K562 (cell line): ENCODE results near the gene HSF4. TPM values are rescaled to one million over a fixed set of nuclear protein-coding genes. Genes with fewer than 3 reads are reported as not detected.

Experiments used
- ATAC-seq: fragments of 200-7000 bp; cut with Tn5 transposase; 3 replicates; pipeline ENCODE4 v1.9.1; 2020; ENCODE audit warnings: moderate library complexity
- BruUV-seq: library from RNA; stranded (reverse); fragments of 400-500 nt; replicated peaks from 2 replicates; lab custom pipeline; 2021; lab: Mats Ljungman, UMichigan
- CTCF ChIA-PET: fragments of 300-600 bp; formaldehyde crosslinking; extraction: SDS; loops from one replicate; lab custom pipeline; 2021; ENCODE audit warnings: low intra/inter-chr PET ratio; lab: Yijun Ruan, JAX
- POLR2A ChIA-PET: fragments of 300-600, 350-650 bp; sonication (Branson Sonifier 250); formaldehyde crosslinking; extraction: SDS; loops from one replicate; lab custom pipeline; 2021; ENCODE audit warnings: antibody characterized with exemption, inconsistent platforms; lab: Yijun Ruan, JAX
- DNase-seq, 4 experiments: peaks; one replicate each; pipeline versions ENCODE4 v3.0.0 to v3.0.0-alpha.2; 2011 to 2018; ENCODE audit warnings: low spot score in 3 of 4, mixed read lengths in 3 of 4; ENCODE audit errors: extremely low read depth in 1 of 4
- FAIRE-seq: peaks from 2 replicates; lab custom pipeline; 2011; peaks lifted over from hg19 to GRCh38; lab: Jason Lieb, UNC
- H2AFZ ChIP-seq: 2 replicates; pipeline ENCODE4 v1.6.0; 2011; ENCODE audit warnings: low read depth, low read length, control low read depth, inconsistent platforms
- H3K27ac ChIP-seq: fragments of 200-600 bp; 3 replicates; pipeline ENCODE4 v1.8.0; 2011; ENCODE audit warnings: low read depth, mild to moderate bottlenecking, control low read depth, inconsistent platforms, low read length, moderate library complexity, mixed read lengths; ENCODE audit errors: extremely low read depth
- H3K27me3 ChIP-seq, 2 experiments: fragments of 300-600 bp in 1 of 2; 2 replicates in 1 of 2; 3 replicates in 1 of 2; pipeline versions ENCODE4 v1.6.0 to v1.8.0; 2011; ENCODE audit warnings: inconsistent platforms in 2 of 2, low read length in 2 of 2, mild to moderate bottlenecking in 1 of 2, mixed read lengths in 1 of 2, moderate library complexity in 1 of 2; ENCODE audit not compliant: control insufficient read depth in 2 of 2, insufficient read depth in 2 of 2
- H3K36me3 ChIP-seq: fragments of 300-600 bp; 3 replicates; pipeline ENCODE4 v1.8.0; 2011; ENCODE audit warnings: mild to moderate bottlenecking, low read length, inconsistent platforms; ENCODE audit not compliant: control insufficient read depth, insufficient read depth
- H3K4me1 ChIP-seq, 2 experiments: fragments of 200-600 bp in 1 of 2; replicated peaks in 1 of 2; 2 replicates in 1 of 2; 3 replicates in 1 of 2; pipeline versions ENCODE4 v1.5.1 to v1.8.0; 2011; ENCODE audit warnings: inconsistent platforms in 2 of 2, low read length in 2 of 2, mild to moderate bottlenecking in 1 of 2, mixed read lengths in 1 of 2, moderate library complexity in 1 of 2; ENCODE audit not compliant: control insufficient read depth in 2 of 2, insufficient read depth in 2 of 2
- H3K4me2 ChIP-seq: 2 replicates; pipeline ENCODE4 v1.6.1; 2011; ENCODE audit warnings: low read length, control low read depth, inconsistent platforms, mixed read lengths; ENCODE audit not compliant: insufficient read depth
- H3K4me3 ChIP-seq: fragments of 200-600 bp; sonication (generic), shearing (Covaris generic); 2 replicates; pipeline ENCODE4 v1.5.1; 2016; ENCODE audit warnings: control low read depth, inconsistent platforms
- H3K79me2 ChIP-seq: fragments of 200-600 bp; 3 replicates; pipeline ENCODE4 v1.8.0; 2011; ENCODE audit warnings: low read length, inconsistent platforms; ENCODE audit not compliant: control insufficient read depth, insufficient read depth
- H3K9ac ChIP-seq, 2 experiments: 2 replicates each; pipeline versions ENCODE4 v1.6.0 to v1.6.1; 2011; ENCODE audit warnings: low read depth in 2 of 2, low read length in 2 of 2, control low read depth in 1 of 2, inconsistent platforms in 1 of 2, mild to moderate bottlenecking in 1 of 2, mixed read lengths in 1 of 2; ENCODE audit not compliant: insufficient read depth in 1 of 2
- H3K9me1 ChIP-seq: one replicate; pipeline ENCODE4 v1.6.0; 2011; ENCODE audit warnings: inconsistent platforms, mild to moderate bottlenecking, low read length, moderate library complexity; ENCODE audit not compliant: control insufficient read depth, insufficient read depth
- H3K9me3 ChIP-seq: replicated peaks from 2 replicates; pipeline ENCODE4 v1.5.1; 2011; ENCODE audit warnings: low read depth, low read length, inconsistent platforms; ENCODE audit not compliant: control insufficient read depth, insufficient read depth
- H4K20me1 ChIP-seq: replicated peaks from 2 replicates; pipeline ENCODE4 v1.6.1; 2011; ENCODE audit warnings: low read length, inconsistent platforms, mixed read lengths; ENCODE audit not compliant: control insufficient read depth, insufficient read depth
- MITF ChIP-seq: IDR thresholded peaks from 2 replicates; pipeline ENCODE4 v1.6.1; 2014; ENCODE audit warnings: antibody characterized with exemption
- WGBS: fragments of 100-300 bp; shearing (Covaris generic); methylation state at CpG from one replicate; pipeline ENCODE4 v1.1.6; 2016; ENCODE audit warnings: low coverage, mixed read lengths; ENCODE audit not compliant: insufficient coverage; ENCODE audit errors: missing lambda C conversion rate; 5-methylcytosine and 5-hydroxymethylcytosine counted together
- in situ Hi-C: fragments of 300-500 bp; cut with MboI; formaldehyde crosslinking; loops from 4 replicates; pipeline ENCODE4 v1.15.0; 2018; ENCODE audit warnings: inconsistent platforms, mixed read lengths
- intact Hi-C: fragments of 100-400 bp; cut with micrococcal nuclease; formaldehyde crosslinking; loops from 2 replicates; pipeline ENCODE4 v1.14.2; 2022
- polyA plus RNA-seq, 8 experiments: library from polyadenylated mRNA; depleted of rRNA in 4 of 8; stranded (reverse) in 5 of 8; unstranded in 3 of 8; fragments of >200 nt; fragmentation: Nextera tagmentation in 2 of 8; fragmentation: Illumina TruSeq in 1 of 8; extraction: Ambion mirVana in 2 of 8; extraction: Trizol in 1 of 8; gene quantifications; 2 replicates each; pipeline versions ENCODE4 v1.2.1 to v1.2.3, GENCODE V29; 2011 to 2014; ENCODE audit warnings: inconsistent platforms in 1 of 8, missing spikeins in 1 of 8
- total RNA-seq, 7 experiments: library from RNA; depleted of rRNA in 6 of 7; stranded (reverse); fragments of >200 nt in 6 of 7; fragmentation: Illumina TruSeq in 2 of 7; extraction: Trizol in 2 of 7; gene quantifications; 2 replicates each; pipeline versions ENCODE4 v1.2.1 to v1.2.3, GENCODE V29; 2011 to 2021; ENCODE audit warnings: low replicate concordance in 1 of 7

HSF4 gene
- total and polyA plus RNA-seq, 9 of the 15 experiments (the other 6 are each of a cell fraction or from before 2014, with no cell fraction given): 0.50 to 35.4 (median 8.8) TPM; not detected in 1

- no peaks in the 10 kb centered on the region for H3K27me3 ChIP-seq
- H3K79me2 ChIP-seq: peaks cover 28% of the 10 kb centered on the region
- H3K4me3 ChIP-seq: no peak overlapping the region
- no peak overlapping the region for H3K9ac ChIP-seq
- ATAC-seq (no peak), DNase-seq (no peak), FAIRE-seq (peak; percentile 42)
- no peak overlapping the region for H2AFZ ChIP-seq
- no peak overlapping the region for H3K27ac ChIP-seq
- no peak for TF ChIP-seq MITF
- H3K4me1 ChIP-seq: peaks cover 20 to 57% of the 10 kb centered on the region in 2 experiments
- peaks cover 16% of the 10 kb centered on the region for H4K20me1 ChIP-seq
- peaks cover under 1% of the 10 kb centered on the region; the same call in 1 of the 3 replicates for H3K36me3 ChIP-seq
- no peak overlapping the region for H3K4me2 ChIP-seq
- no TSS peak for BruUV-seq
- intact Hi-C loops: loop anchor here (5.0 kb wide), 1 partner anchor 180 kb away; no protein-coding TSS in a partner anchor
- CTCF ChIA-PET: no interaction called here
- POLR2A ChIA-PET: interaction anchor here (1.2 kb wide), 1 partner anchor 16 kb away, joined by 3 read pairs; no protein-coding TSS in a partner anchor
- no peaks in the 10 kb centered on the region for H3K9me1 ChIP-seq
- 43% methylated on average over 7 of the region's 7 CpGs for WGBS
- in situ Hi-C loops: loop anchor here (5.0 to 25.0 kb wide), 2 partner anchors 140 to 195 kb away; partner anchors contain the start of gene CES3
- H3K9me3 ChIP-seq: no peaks in the 10 kb centered on the region
Observed at GRCh38 chr16:67157106-67157748, 7.3 kb upstream of the HSF4 start.
